WI38 (cell line): ENCODE data around the gene ZCCHC2.

Source experiments
- H3K4me3 ChIP-seq: 2 replicates; pipeline ENCODE4 v1.5.1; 2011; ENCODE audit warnings: low read depth, mild to moderate bottlenecking, control low read depth, low read length
- CTCF ChIP-seq: IDR thresholded peaks from 2 replicates; pipeline ENCODE4 v1.5.1; 2012; ENCODE audit warnings: low read depth, mild to moderate bottlenecking, control low read depth, low read length

Gene ZCCHC2

GRCh38 chr18:62529597-62529996, 6.8 kb downstream of the ZCCHC2 start:
- H3K4me3 ChIP-seq: no peak overlapping the region
- no peak for TF ChIP-seq CTCF

DNA sequence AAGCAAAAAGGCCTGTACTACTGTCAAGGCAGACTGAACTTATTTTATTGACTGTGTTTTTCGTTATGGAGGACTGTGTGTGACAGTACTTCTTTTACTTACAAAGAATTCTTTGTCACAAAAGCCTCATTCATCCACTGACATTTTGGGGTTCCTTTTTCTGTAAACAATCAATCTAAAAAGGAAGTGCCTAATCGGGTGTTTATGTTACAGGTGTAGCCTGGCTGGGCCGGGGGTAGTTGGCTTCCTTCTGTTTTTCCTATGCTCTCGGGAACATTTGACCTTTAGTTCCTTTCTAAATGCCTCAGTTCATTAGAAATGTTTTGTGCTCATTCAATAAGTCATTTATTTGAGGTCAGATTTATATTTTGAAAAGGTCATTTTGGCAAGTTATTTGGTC, 8.3 kb downstream of the ZCCHC2 start:
- H3K4me3 ChIP-seq: no peak overlapping the region
- TF ChIP-seq CTCF: no peak

- H3K4me3 ChIP-seq: no peak overlapping the region
Measured at GRCh38 chr18:62531931-62532330, 9.1 kb downstream of the ZCCHC2 start.

GRCh38 chr18:62536005-62536404, 13.2 kb downstream of the ZCCHC2 start:
- TF ChIP-seq CTCF: no peak
- H3K4me3 ChIP-seq: no peak overlapping the region

More at GRCh38 chr18:62531931-62532330, 9.1 kb downstream of the ZCCHC2 start:
- no peak for TF ChIP-seq CTCF

DNA sequence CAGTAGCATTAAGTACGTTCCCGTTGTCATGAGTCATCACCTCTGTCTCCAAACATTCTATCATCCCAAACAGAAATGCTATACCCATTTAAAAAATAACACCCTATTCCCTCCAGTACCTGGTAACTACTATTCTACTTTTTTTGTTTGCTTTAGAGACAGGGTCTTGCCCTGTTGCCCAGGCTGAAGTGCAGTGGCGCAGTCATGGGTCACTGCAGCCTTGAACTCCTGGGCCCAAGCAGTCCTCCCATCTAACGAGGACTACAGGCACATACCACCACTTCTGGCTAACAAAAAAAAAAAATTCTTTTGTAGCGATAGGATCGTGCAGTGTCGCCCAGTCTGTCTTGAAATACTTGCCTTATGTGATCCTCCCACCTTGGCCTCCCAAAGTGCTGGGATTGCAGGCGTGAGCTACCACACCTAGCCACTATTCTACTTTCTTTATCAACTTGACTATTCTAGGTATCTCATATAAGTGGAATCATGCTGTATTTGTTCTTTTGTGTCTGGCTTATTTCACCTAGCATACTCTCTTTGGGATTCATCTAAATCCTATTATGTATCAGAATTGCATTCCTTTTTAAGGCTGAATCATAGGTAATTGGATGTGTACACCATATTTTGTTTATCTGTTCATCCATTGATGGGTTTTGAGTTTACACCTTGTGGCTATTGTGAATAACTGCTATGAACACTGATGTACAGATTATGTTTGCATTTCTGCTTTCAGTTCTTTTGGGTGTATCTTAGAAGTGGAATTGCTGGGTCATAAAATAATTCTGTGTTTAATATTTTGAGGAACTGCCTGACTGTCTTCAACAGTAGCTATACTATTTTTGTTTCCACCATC, 14.4 kb downstream of the ZCCHC2 start:
- TF ChIP-seq CTCF: no peak
- H3K4me3 ChIP-seq: no peak overlapping the region

GRCh38 chr18:62537946-62538345, 15.1 kb downstream of the ZCCHC2 start:
- H3K4me3 ChIP-seq: no peak overlapping the region

More at GRCh38 chr18:62537946-62538345, 15.1 kb downstream of the ZCCHC2 start:
- TF ChIP-seq CTCF: no peak
